Superior temporal gyrus (tissue), 1 donor: Measurements from ENCODE around the gene ULK4.
A peak's percentile ranks its signal among the peaks of the same experiment; 100 is the strongest.
"Not testable (repeated sequence)": the region's sequence is repeated elsewhere in the genome, so short reads cannot be mapped to it uniquely, and the experiment has no call there.

Experiments used
- DNase-seq: peaks from one replicate; pipeline ENCODE4 v3.0.0-alpha.2; 2016; ENCODE audit errors: extremely low spot score

ULK4 gene

DNA sequence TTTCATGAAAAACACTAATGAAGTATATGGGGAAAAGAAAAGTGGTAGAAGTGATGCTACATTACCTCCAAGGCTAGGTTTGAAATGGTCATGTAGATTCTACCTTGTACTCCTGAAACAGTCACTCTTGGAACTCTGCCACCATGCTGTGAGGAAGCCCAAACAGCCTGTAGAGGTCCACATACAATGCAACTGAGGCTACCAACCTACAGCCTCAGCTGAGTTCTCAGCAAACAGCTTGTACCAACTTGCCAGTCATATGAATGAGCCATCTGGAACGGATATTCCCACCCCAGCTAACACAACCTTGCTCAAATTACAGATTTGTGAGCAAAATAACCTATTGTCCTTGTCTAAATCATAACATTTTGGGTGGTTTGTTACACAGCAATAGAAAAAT lies 193.5 kb downstream of the ULK4 start:
- no peak for DNase-seq

DNA sequence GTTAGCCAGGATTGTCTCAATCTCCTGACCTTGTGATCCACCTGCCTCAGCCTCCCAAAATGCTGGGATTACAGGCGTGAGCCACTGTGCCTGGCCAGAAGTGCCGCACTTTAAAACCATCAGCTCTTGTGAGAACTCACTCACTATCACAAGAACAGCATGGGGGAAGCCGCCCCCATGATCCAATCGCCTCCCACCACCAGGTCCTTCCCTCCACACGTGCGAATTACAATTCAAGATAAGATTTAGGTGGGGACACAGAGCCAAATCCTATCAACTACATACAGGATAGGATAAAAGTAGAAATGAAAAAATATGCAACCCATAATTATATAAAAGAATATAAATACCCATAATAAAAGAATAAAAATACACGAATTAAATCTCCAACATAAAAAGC lies 199.0 kb downstream of the ULK4 start:
- DNase-seq = not testable (repeated sequence)

DNA sequence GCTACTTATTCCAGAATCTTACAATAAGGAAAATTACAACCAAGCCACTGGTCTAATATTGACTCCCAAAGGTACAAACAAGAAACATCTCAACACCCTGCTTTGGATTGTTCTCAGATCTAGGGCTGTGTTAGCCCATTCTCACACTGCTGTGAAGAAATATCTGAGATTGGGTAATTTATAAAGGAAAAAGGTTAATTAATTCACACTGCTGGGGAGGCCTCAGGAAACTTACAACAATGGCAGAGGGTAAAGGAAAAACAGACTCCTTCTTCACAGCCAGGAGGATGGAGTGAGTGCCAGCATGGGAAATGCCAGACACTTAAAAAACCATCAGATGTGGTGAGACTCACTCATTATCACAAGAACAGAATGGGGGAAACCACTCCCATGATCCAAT lies 208.3 kb downstream of the ULK4 start:
- DNase-seq = no peak

DNA sequence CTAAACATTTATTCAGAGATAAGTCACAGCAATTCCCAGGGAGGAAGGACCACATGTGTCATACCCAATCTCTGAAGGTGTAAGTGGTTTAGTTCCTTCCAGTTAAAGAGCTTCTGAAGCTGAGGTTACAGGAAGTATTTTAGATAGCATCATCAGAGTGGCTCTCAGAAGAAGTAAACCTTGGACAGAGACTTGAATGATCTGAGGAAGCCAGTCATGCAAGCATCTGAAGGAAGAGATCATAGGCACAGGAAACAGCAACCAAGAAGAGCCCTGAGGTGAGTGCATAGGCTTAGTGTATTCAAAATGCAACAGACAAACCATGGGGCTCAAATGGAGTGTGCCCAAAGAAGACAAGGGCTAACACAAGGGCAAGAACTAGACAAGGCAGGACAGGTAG lies 210.3 kb downstream of the ULK4 start:
- no peak for DNase-seq

DNA sequence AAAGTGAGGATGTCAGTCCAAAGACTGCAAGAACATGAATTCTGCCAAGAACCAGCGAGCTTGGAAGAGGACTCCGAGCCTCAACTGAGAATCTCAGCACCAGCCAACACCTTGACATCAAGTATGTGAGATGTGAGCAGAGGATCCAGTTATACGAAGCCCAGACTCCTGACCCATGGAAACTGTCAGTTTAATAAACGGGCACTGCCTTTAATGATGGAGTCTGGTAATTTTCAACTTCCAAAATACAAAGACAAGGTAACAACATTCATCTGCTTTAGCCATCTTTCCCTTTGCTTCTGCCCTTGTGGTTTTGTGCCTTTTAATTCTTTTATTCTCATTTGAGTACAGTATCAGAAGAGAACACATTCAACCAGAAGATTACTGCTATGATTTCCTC lies 211.9 kb downstream of the ULK4 start:
- no peak for DNase-seq

DNA sequence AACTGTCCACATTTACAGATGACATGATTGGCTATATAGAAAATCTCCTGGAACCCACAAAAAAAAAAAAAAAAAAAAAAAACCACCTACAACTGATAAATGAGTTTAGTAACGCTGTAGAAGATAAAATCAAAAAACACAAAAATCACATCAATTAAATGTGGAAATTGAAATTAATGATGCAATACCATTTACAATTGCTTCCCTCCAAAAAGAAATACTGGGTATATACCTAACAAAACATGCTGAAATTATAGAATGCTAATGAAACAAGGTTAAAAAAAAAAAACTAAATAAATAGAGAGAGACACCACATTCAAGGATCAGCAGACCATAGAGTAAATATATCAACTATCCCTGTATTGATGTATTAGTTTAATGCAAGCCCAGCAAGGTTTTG lies 215.7 kb downstream of the ULK4 start:
- DNase-seq = no peak

DNA sequence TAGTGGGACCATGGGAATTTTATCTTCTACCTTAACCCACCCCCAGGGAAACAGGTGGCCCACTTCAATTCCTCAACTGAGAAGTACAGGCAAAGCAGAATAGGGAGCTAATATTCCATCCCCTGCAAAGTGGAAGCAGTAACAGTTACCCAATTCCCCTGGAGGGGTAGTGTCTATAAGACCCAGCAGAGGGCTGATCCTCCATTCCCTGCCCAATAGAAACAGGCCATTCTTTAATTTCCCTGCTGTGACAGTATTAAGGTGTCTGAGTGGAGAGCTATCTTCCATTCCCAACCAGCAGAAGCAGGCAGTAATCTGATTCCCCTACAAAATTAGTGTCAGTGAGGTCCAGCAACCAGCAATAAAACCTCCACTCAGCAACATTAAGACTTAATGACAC lies 219.8 kb downstream of the ULK4 start:
- DNase-seq = no peak

DNA sequence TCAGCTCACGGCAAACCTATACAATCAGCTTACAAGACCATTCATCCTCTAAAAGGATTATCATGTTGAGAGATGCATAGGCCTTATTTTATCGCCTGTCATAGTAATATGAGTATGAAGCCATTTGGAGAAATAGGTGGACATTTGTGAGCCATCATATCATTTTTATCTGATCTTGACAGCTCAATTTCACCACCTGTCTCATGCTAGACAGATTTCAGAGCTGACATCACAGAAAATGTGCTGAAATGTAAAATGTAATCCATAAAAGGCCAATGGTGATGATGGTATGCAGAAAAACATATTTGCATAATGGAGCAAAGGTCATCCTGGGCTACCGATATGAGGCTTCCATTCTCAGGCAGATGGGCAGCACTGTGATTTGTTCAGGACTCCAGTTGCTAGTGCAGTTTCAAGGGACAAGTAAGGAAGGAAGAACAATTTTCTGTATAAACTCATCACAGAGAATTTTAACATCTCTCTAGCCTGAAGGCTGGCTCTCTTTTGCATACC lies 221.5 kb downstream of the ULK4 start:
- no peak for DNase-seq

DNA sequence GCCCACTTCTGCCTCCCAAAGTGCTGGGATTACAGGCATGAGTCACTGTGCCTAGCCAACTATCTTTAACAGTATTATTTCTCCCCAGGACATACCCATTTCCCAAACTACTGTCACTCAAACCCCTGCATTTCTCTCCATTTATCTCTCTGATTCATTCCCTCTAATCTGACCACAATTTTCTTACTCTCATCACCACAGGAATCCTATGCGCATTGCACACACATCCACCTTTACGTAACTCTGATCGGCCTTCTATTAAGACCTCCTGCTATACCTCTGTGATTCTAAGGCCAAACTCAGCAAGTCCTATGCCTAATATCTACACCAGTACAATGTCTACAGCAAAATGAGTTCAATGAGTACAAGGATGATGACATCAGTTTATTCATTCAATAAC lies 235.0 kb downstream of the ULK4 start:
- DNase-seq = no peak

DNA sequence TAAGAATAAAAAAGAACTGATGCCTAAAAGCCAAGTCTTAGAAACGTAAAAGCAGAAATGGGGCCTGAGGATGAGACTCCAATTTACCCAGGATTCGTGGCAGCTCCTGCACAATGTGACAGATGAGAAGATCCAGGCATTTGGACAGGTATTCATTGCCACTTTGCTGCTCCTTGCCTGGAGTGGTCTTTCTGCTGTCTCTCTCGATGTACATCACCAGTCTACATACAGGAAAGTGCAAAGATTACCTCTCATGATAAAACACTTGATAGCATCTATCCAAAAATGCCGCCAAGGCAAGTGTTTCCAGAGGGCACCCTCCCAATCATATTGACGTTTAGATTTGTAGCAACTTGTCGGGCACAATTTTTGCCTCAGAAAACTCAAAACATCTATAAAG lies 244.3 kb downstream of the ULK4 start:
- DNase-seq = no peak

DNA sequence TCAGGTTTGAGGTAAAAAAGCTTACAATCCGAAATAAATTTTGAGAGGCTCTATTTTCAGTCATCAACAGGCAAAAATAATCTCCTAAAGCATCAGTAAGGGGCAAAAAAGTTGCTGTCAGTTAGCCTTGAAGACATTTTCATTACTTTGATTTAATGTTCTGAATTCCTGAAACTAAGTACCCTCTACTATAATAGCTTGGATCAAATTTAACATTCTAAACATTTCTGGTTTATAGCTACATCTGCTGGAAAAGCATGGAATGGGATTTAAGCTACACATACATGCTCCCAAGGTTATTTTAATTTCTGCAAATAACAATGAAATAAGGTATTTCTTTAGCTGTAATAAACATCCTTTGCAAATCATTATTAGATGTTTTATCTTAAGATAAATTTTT lies 245.4 kb downstream of the ULK4 start:
- DNase-seq = peak; percentile 45

DNA sequence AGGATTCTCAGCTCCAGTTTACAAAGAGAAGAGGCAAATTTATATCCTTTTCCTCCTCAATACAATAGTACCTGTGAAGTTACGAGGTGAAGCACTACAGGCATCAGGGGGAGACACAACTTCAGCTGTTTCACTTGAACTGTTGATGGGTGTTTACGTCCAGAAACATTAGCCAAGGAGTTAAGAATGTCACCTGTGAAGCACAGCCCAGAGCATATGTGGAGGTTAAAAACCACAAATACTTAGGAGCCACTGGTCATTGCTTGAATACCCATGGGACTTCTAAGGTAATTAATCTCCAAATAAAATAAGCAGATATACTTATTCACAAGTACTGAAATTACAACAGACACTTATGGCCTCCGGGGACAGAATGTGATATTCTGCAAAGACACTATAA lies 246.5 kb downstream of the ULK4 start:
- DNase-seq = no peak

DNA sequence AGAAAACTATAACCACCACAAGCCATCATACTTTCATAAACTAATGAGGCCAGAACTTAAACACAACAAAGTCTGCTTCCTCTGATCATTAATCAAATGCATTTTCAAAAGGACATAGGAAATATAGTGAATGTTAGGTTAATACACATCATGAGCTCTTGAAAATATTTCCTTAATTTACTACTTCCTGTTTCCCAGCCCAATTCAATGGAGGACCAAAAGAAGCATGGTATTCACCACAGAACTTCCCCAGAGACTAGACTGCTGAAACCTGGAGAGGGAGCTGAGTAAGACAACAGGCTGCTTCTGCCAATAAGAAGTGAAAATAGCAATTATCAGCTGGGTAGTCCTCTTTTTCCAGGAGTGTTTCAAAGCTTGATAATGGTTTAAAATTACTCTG lies 250.3 kb downstream of the ULK4 start:
- no peak for DNase-seq

DNA sequence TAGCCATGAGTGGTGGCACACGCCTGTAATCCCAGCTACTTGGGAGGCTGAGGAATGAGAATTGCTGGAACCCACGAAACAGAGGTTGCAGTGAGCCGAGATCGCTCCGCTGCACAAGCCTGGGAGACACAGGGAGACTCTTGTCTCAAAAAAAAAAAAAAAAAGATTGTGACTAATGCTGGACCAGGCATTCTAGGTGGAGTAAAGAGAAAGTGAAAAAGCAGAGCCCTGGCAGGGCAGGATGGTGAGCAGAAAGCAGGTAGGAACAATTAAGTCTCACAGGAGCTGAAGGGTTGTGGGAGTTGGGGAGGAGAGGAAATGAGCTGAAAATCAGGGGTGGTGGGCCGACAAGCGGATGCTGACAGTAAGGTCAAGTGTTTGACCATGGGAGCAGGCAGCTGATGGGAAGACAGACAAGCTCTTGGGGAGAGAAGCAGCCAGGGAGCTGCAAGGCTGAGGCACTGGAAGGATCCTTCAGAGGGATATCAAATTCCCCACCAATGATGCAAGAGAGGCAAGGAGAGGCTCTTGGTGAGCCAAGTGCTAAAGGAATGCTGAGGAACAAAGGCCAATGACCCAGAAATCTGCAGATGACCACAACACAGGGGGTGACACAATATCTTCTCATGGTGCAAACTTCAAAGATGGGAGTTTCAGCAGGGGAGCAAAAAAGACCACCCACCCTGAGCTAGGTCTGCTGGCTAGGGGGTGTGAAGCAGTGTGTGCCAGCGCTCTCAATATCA lies 251.1 kb downstream of the ULK4 start:
- no peak for DNase-seq

DNA sequence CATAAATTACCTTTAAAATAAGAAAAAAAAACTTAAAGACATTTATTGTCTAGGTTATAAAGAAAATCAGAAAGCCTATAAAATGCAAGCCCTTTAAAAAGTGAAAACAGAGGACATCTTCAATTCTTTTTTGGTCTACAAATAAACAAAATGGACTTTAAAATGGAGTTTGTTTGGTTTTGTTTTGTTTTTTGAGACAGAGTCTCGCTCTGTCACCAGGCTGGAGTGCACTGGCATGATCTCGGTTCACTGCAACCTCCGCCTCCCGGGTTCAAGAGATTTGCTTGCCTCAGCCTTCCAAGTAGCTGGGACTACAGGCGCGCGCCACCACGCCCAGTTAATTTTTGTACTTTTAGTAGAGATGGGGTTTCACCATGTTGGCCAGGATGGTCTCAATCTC lies 252.7 kb downstream of the ULK4 start:
- not testable (repeated sequence) for DNase-seq

DNA sequence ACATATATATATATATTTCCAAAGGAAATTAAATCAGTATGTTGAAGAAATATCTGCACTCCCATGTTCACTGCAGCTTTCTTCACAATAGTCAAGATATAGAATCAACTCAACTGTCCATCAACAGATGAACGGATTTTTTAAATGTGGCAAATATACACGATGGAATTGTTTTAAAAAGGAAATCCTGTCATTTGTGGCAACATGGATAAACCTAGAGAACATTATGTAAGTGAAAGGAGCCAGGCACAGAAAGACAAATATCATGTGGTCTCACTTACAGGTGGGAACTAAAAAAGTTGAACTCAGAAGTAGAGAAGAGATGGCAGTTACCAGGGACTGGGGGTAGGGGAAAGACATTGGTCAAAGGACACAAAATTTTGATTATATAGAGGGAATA lies 253.7 kb downstream of the ULK4 start:
- no peak for DNase-seq

DNA sequence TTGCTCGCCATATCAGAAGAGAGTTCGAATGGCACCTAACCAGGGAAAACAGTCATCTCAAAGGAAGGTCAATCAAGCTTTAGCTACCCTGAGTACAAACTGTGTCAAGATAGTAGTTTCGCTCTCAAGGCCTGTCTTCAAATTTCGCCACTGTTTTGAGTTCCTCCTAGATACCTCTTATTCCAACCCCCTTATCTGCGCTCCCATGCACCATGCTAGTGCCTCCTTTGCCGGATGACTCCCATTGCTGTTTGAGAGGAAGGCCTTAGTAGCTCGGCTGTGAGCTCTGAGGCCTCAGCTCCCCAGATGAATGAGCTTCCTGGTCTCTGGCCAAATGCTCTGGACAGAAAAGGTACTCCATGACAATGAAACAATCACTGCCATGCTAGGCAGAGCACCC lies 256.0 kb downstream of the ULK4 start:
- DNase-seq = no peak

DNA sequence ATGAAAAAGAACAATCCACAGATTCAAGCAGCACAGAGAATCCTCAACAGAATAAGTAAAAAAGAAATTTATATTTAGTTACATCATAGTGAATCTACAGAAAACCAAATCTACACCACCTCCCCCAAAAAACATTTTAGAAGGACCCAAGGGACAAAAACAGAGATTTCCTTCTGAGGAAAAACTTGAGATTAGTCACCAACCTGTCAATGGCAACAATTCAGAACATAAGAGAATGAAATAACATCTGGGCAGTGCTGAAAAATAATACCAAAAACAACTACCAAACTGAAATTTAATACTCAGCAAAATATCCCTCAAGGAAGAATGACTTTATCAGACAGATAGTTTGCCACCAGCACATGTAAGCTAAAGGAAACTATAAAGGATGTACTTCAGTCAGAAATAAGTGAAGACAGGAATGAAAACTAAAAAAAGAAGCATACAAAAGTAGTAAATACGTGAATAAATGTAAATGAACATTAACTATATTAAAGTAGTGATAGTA lies 260.7 kb downstream of the ULK4 start:
- DNase-seq = no peak

DNA sequence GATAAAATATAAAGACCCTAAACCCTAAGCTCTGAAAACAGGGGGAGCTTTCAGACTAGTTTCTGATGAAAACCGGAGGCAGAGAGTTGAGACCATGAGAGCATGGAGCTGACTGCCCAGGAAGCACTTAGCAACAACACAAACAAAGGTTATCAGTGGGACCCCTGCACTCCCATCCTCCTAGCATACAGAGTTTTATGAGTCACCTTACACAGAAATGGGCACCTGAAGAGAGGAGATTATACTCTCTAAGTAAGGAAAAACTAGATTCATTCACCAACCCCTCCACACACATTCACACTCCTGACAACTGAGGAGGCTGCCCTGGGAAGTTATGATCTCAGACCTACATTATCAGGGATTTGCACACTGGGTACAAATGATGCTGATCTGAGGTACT lies 261.7 kb downstream of the ULK4 start:
- no peak for DNase-seq

DNA sequence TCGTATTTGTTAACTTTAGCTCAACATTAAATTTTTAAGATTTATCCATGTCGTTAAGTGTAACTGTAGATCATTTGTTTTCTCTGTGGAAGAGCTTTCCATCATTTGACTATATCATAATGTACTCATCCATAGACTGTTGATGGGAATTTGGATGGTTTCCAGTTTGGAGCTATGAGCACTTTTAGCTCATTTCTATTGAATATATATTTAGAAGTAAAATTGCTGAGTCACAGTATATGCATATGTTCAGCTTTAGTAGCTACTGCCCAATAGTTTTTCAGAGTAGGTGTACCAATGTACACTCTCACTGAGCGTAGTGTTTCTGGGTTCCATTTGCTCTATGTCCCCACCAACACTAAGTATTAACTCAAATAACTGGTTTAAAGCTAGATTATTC lies 263.0 kb downstream of the ULK4 start:
- DNase-seq = no peak

DNA sequence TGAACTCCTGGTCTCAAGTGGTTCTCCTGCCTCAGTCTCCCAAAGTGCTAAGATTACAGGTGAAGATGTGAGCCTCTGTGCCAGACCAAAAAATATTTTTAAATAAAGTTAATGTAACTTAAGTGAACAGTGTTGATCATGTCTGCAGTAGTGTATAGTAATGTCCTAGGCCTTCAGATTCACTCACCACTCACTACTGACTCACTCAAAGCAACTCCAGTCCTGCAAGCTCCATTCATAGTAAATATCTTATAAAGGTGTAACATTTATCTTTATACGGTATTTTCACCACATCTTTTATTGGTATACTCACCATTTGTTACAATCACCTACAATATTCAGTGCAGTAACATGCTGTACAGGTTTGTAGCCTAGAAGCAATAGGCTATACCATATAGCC lies 264.2 kb downstream of the ULK4 start:
- no peak for DNase-seq

DNA sequence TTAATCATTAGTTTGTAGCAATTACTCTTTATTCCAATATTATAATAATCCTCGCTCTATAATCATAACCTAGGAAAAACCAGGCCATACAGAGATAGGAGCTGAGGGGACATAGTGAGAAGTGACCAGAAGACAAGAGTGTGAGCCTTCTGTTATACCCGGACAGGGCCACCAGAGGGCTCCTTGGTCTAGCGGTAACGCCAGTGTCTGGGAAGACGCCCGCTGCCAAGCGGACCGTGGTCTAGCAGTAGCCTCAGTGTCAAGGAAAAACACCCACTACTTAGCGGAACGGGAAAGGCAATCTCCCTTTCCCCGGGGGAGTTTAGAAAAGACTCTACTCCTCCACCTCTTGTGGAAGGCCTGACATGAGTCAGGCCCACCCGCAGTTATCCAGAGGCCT lies 266.1 kb downstream of the ULK4 start:
- not testable (repeated sequence) for DNase-seq

DNA sequence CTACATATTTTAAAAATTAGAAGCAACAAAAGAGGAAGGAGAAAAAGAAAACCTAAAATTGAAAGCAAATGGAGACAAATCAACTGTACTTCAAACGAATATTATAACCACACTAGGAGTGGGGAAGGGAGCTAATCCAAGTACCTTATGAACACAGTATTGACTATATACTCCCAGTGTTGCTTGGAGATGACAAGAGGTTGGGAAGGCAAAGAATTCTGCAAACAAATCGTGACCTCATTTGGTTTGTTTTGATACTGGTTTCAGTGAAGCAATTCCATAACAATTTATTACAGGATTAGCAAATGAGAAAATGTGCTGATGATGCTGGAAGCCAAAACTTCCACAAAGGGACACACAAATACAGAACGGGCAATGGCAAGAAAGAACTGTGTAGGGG lies 268.1 kb downstream of the ULK4 start:
- DNase-seq = no peak
